Kidney epithelial cell (primary cell): ENCODE results near the gene ZP2. TPM values are rescaled to one million over a fixed set of nuclear protein-coding genes. Genes with fewer than 3 reads are reported as not detected.
"Not testable (repeated sequence)": the region's sequence is repeated elsewhere in the genome, so short reads cannot be mapped to it uniquely, and the experiment has no call there.

Experiments
- DNase-seq: peaks from one replicate; pipeline ENCODE4 v3.0.0-alpha.2; 2010; ENCODE audit warnings: low read depth
- H3K27me3 ChIP-seq: 2 replicates; pipeline ENCODE4 v1.6.0; 2011; ENCODE audit warnings: low read length; ENCODE audit not compliant: control insufficient read depth, insufficient read depth
- H3K36me3 ChIP-seq: 2 replicates; pipeline ENCODE4 v1.5.1; 2011; ENCODE audit warnings: low read length; ENCODE audit not compliant: control insufficient read depth, insufficient read depth
- H3K4me3 ChIP-seq: 2 replicates; pipeline ENCODE4 v1.5.1; 2011; ENCODE audit warnings: low read depth, mild to moderate bottlenecking, control low read depth, low read length
- total RNA-seq: library from RNA; depleted of rRNA; stranded (reverse); fragments of >200 nt; gene quantifications from 2 replicates; pipeline ENCODE4 v1.2.3, GENCODE V29; 2015
- TF ChIP-seq, protein P1 (sequence below): IDR thresholded peaks from 2 replicates; pipeline ENCODE4 v1.5.1; 2011; ENCODE audit warnings: mild to moderate bottlenecking, moderate library complexity, low read length, control low read depth, inconsistent platforms; ENCODE audit not compliant: insufficient read depth, poor library complexity, severe bottlenecking

The ZP2 gene
- total RNA-seq, 1 donor from 2014 or later: not detected

DNA sequence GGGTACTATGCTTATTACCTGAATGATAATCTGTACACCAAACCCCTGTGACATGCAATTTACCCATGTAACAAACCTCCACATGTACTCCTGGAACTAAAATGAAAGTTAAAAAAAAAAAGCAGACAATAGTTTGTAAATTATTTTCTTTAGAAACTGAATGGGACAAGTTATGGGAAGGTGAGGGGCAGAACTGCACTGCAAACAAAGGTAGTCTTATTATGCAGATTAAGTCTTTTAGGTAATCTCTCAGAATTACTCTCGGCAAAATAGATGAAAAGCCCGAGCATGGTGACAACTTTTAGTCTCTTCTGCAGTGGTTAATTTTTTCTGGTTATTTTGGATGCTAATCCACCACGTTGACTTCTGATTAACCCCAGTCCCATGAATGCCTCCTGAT lies 27.4 kb downstream of the ZP2 start:
- TF ChIP-seq, protein P1, sequence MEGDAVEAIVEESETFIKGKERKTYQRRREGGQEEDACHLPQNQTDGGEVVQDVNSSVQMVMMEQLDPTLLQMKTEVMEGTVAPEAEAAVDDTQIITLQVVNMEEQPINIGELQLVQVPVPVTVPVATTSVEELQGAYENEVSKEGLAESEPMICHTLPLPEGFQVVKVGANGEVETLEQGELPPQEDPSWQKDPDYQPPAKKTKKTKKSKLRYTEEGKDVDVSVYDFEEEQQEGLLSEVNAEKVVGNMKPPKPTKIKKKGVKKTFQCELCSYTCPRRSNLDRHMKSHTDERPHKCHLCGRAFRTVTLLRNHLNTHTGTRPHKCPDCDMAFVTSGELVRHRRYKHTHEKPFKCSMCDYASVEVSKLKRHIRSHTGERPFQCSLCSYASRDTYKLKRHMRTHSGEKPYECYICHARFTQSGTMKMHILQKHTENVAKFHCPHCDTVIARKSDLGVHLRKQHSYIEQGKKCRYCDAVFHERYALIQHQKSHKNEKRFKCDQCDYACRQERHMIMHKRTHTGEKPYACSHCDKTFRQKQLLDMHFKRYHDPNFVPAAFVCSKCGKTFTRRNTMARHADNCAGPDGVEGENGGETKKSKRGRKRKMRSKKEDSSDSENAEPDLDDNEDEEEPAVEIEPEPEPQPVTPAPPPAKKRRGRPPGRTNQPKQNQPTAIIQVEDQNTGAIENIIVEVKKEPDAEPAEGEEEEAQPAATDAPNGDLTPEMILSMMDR: no peak
- H3K36me3 ChIP-seq: peaks cover 3% of the 10 kb centered on the region
- DNase-seq: no peak

DNA sequence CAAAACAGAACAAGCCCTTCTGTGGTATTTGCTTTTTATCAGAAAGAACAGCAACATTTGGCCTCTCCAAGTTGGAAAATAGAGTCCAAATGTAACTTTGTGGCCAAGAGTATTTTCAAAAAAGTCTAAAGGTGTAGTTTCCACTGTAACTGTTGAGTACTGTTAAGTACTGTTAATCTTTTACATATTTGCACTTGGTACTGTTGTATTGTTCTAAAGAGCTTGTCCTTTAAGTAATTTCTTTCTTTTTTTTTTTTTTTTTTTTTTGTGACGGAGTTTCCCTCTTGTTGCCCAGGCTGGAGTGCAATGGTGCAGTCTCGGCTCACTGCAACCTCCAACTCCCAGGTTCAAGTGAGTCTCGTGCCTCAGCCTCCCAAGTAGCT lies 31.4 kb downstream of the ZP2 start:
- DNase-seq: no peak
- TF ChIP-seq, protein P1: no peak
- peaks cover 3% of the 10 kb centered on the region for H3K36me3 ChIP-seq
- no peak overlapping the region for H3K4me3 ChIP-seq
- no peaks in the 10 kb centered on the region for H3K27me3 ChIP-seq

More for the DNA sequence above, 27.4 kb downstream of the ZP2 start:
- H3K4me3 ChIP-seq: no peak overlapping the region
- H3K27me3 ChIP-seq: no peaks in the 10 kb centered on the region

DNA sequence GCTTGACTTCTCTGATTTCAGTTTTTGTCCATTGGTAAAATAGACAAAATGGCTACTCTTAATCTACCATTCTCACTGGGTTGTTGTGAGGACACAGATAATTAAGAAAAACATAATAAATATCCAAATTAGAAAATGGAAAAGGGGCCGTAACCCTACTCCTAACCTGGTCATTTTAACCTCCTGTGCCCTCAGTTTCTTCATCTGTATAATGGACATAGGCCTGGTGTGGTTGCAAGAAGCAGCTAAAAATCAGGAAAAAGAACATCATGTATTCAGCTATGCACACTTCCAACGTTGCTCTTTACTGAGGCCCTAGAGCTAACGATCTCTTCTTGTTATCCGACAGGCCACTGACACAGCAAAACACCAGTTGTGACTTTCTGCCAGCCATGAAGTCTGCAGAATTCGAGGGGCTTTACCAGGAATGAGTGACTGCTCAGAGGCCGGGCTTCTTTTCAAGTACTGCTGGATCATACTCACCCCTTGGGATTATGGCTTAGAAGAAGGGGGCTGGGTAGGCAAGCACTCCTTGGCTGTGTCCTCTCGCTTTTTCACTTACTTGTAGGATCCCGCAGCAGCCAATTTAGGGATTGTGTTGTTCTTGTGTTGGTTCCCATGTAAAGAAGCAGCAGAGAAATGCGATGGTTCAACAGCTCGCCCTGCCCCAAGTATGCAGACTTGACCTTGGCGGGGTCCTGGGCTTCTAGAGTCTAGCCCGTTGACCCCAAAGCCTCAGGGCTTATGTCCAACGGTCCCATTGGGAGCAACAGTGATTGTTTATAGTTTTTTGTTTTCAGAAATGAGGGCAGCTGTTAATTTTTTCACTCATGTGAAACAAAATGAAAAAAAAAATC lies 32.0 kb downstream of the ZP2 start:
- H3K36me3 ChIP-seq: peaks cover 3% of the 10 kb centered on the region
- no peak overlapping the region for H3K4me3 ChIP-seq
- TF ChIP-seq, protein P1: no peak
- DNase-seq: no peak
- H3K27me3 ChIP-seq: no peaks in the 10 kb centered on the region

DNA sequence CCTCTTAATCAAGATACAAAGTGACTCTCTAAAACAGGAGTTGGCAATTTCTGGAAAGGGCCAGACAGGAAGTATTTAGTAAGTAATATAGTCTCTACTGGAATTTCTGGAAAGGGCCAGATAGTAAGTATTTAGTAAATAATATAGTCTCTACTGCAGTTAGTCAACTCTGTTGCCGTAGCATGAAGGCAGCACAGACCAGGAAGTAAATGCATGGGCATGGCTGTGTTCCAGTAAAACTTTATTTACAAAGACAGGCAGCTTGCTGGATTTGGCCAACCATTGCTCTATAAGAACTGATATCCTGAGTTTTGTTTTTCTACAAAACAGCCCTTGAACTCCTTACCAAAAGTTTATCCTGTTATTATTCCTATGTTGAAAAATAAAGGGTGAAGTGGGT lies 36.0 kb downstream of the ZP2 start:
- DNase-seq: no peak
- TF ChIP-seq, protein P1: no peak
- H3K36me3 ChIP-seq: no peaks in the 10 kb centered on the region

DNA sequence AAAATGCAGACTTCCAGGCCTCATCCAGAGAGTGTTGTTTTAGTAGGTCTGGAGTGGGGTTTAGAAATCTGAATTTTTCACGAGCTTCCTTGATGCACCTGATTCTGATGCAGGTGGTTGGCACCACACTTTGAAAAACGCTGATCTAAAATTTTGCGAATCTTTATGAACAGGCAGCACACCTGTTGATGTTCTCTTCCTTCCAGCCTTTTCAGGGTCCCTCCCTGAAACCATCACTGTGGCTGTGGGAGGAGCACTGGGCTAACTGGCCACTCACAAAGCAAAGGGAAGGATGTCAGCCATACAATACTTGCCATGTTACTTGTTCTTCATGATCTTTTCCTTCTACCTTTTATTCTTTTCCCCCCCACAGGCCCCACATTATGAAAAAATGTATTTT lies 38.7 kb downstream of the ZP2 start:
- no peaks in the 10 kb centered on the region for H3K27me3 ChIP-seq
- TF ChIP-seq, protein P1: no peak
- H3K36me3 ChIP-seq: no peaks in the 10 kb centered on the region
- no peak overlapping the region for H3K4me3 ChIP-seq
- no peak for DNase-seq

More for the DNA sequence above, 36.0 kb downstream of the ZP2 start:
- Histone ChIP-seq H3K4me3 (no peak overlapping the region), H3K27me3 (no peaks in the 10 kb centered on the region)

DNA sequence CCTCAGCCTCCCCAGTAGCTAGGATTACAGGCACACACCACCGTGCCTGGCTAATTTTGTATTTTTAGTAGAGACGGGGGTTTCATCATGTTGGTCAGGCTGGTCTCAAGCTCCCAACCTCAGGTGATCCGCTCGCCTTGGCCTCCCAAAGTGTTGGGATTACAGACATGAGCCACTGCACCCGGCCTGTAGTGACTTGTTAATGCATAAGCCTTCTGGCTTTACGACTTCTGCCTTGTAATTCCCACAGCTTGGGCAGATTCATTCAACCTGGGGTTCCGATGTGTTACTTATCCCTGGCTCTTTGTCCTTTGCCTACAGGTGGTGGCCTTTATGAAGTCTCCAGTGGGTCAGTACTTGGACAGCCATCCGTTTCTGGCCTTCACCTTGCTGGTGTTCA lies 41.3 kb downstream of the ZP2 start:
- H3K4me3 ChIP-seq, DNase-seq, H3K36me3 ChIP-seq, H3K27me3 ChIP-seq: not testable (repeated sequence)
